ENCODE measurements around the gene DGAT2. TPM values are rescaled to one million over a fixed set of nuclear protein-coding genes. Genes with fewer than 3 reads are reported as not detected.
"Not testable (repeated sequence)": the region's sequence is repeated elsewhere in the genome, so short reads cannot be mapped to it uniquely, and the experiment has no call there.

Gene DGAT2
- total RNA-seq, 2 experiments from 2014 or later = 0.19 to 0.25 TPM

DNA sequence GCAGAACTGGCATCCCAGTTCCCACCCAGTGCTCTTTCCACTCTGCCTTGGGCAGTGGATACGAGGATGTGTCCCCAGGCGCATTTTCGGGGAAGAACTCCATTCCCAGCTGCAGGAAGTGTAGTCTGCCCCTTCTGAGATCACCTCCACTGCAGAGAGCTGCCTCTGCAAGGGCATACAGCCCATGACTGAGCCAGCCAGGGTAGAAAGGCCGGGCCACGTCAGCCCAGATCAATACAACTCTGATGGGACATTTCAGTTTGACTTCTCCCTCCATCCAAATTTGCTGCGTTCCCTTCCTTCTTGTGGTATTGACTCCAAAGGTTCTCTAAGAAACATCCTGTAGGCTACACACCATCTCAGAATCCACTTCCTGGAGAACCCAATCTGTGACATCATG, 31.3 kb upstream of the DGAT2 start:
- POLR2A ChIA-PET = no interaction called here

GRCh38 chr11:75740681-75741080, 27.9 kb upstream of the DGAT2 start:
- DNase-seq (no peak), ATAC-seq (ENCODE audit: poor library complexity) (no peak)
- Histone ChIP-seq H3K27me3 (ENCODE audit: control insufficient read depth in 1 of 2, insufficient read depth in 2 of 2, low read length in 2 of 2) (peaks cover 0 to 5% of the 10 kb centered on the region in 2 experiments), H3K9me3 (ENCODE audit: control insufficient read depth in 1 of 2, insufficient read depth in 1 of 2, low read length in 2 of 2) (no peaks in the 10 kb centered on the region), H3K27ac (ENCODE audit: low read depth in 1 of 2, low read length in 2 of 2) (no peak overlapping the region), H3K4me3 (ENCODE audit: low read length) (no peak overlapping the region), H3K36me3 (ENCODE audit: insufficient read depth, low read length) (no peaks in the 10 kb centered on the region), H3K4me1 (ENCODE audit: insufficient read depth, low read length) (no peaks in the 10 kb centered on the region)
- POLR2A ChIA-PET = no interaction called here
- Mint-ChIP-seq H3K27me3 (peaks cover 22% of the 10 kb centered on the region), H3K4me1 (ENCODE audit: low read depth) (no peaks in the 10 kb centered on the region), H3K36me3 (ENCODE audit: low read depth) (no peaks in the 10 kb centered on the region), H3K4me3 (no peak overlapping the region), H3K9me3 (no peaks in the 10 kb centered on the region), H3K27ac (no peak overlapping the region)
- no peak for TF ChIP-seq CTCF (IDR thresholded peaks at IDR 0.05)
- intact Hi-C loops (cut with DNase I, micrococcal nuclease) = no loop called here
- CTCF ChIA-PET = no interaction called here

More for the DNA sequence above, 31.3 kb upstream of the DGAT2 start:
- H3K27ac ChIP-seq (ENCODE audit: low read depth in 1 of 2, low read length in 2 of 2) = no peak overlapping the region
- TF ChIP-seq CTCF (IDR thresholded peaks at IDR 0.05) = no peak
- H3K4me3 ChIP-seq (ENCODE audit: low read length) = no peak overlapping the region
- H3K9me3 Mint-ChIP-seq = no peaks in the 10 kb centered on the region
- H3K27me3 Mint-ChIP-seq = peaks cover 8% of the 10 kb centered on the region
- H3K4me1 ChIP-seq (ENCODE audit: insufficient read depth, low read length) = no peaks in the 10 kb centered on the region
- no peak for DNase-seq
- intact Hi-C loops (cut with DNase I, micrococcal nuclease) = no loop called here
- H3K4me1 Mint-ChIP-seq (ENCODE audit: low read depth) = no peaks in the 10 kb centered on the region
- H3K9me3 ChIP-seq (ENCODE audit: control insufficient read depth in 1 of 2, insufficient read depth in 1 of 2, low read length in 2 of 2) = no peaks in the 10 kb centered on the region
- H3K36me3 ChIP-seq (ENCODE audit: insufficient read depth, low read length) = no peaks in the 10 kb centered on the region
- ATAC-seq (ENCODE audit: poor library complexity) = no peak
- CTCF ChIA-PET = interaction anchor here (1.5 kb wide), 1 partner anchor 31 kb away, joined by 3 read pairs; no protein-coding TSS in a partner anchor
- H3K4me3 Mint-ChIP-seq = no peak overlapping the region
- peaks cover 0 to 3% of the 10 kb centered on the region in 2 experiments for H3K27me3 ChIP-seq (ENCODE audit: control insufficient read depth in 1 of 2, insufficient read depth in 2 of 2, low read length in 2 of 2)
- no peaks in the 10 kb centered on the region for H3K36me3 Mint-ChIP-seq (ENCODE audit: low read depth)
- no peak overlapping the region for H3K27ac Mint-ChIP-seq

DNA sequence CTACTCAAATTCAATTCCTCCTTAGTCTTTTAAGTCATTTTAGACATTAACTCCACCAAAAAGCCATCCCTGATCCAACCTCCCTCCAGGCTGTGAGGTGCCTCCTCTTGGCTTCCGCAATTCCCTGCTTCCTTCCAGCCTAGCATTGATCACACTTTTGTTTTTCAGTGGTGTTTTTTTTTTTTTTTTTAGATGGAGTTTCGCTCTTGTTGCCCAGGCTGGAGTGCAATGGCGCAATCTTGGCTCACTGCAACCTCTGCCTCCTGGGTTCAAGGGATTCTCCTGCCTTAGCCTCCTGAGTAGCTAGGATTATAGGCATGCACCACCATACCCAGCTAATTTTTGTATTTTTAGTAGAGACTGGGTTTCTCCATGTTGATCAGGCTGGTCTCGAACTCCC, 25.4 kb upstream of the DGAT2 start:
- DNase-seq; H3K4me1 Mint-ChIP-seq (ENCODE audit: low read depth); CTCF ChIA-PET; H3K9me3 Mint-ChIP-seq; H3K4me3 ChIP-seq (ENCODE audit: low read length); H3K27ac ChIP-seq (ENCODE audit: low read depth in 1 of 2, low read length in 2 of 2); H3K36me3 Mint-ChIP-seq (ENCODE audit: low read depth); H3K27ac Mint-ChIP-seq; POLR2A ChIA-PET; H3K4me3 Mint-ChIP-seq; H3K4me1 ChIP-seq (ENCODE audit: insufficient read depth, low read length); intact Hi-C loops (cut with DNase I, micrococcal nuclease); ATAC-seq (ENCODE audit: poor library complexity); H3K27me3 ChIP-seq (ENCODE audit: control insufficient read depth in 1 of 2, insufficient read depth in 2 of 2, low read length in 2 of 2); H3K36me3 ChIP-seq (ENCODE audit: insufficient read depth, low read length); H3K9me3 ChIP-seq (ENCODE audit: control insufficient read depth in 1 of 2, insufficient read depth in 1 of 2, low read length in 2 of 2): not testable (repeated sequence)
- peaks cover 33% of the 10 kb centered on the region for H3K27me3 Mint-ChIP-seq
